ENCODE results near the gene PDE6A. TPM values are rescaled to one million over a fixed set of nuclear protein-coding genes. Genes with fewer than 3 reads are reported as not detected.
A peak's percentile ranks its signal among the peaks of the same experiment; 100 is the strongest.

PDE6A gene
- total and polyA plus RNA-seq, 2 donors (not counting 3 experiments of a cell fraction or from before 2014, with no cell fraction given), result not detected

- Histone ChIP-seq H3K4me2 (ENCODE audit: insufficient read depth, low read length) (peak within 1 kb of the TSS; percentile 79), H3K27me3 (ENCODE audit: control insufficient read depth in 2 of 2, insufficient read depth in 2 of 2, low read length in 2 of 2) (no peaks in the 10 kb centered on the region), H4K20me1 (replicated peaks; ENCODE audit: control insufficient read depth, extremely low read depth, insufficient read depth, low read length) (no peaks in the 10 kb centered on the region), H3K4me1 (ENCODE audit: control insufficient read depth, extremely low read depth, insufficient read depth, low read length) (peaks cover 21% of the 10 kb centered on the region), H3K9me1 (replicated peaks; ENCODE audit: control insufficient read depth, extremely low read depth, insufficient read depth, low read length) (no peaks in the 10 kb centered on the region), H3K36me3 (ENCODE audit: control insufficient read depth in 2 of 2, extremely low read depth in 1 of 2, insufficient read depth in 2 of 2, low read length in 2 of 2) (no peaks in the 10 kb centered on the region), H3K9ac (replicated peaks; ENCODE audit: extremely low read depth, insufficient read depth, low read length) (peak within 1 kb of the TSS; percentile 72), H2AFZ (ENCODE audit: low read depth, low read length) (peak within 1 kb of the TSS; percentile 96), H3K4me3 (replicated peaks in 1 of 3; ENCODE audit: insufficient read depth in 1 of 3, low read depth in 1 of 3, low read length in 3 of 3) (peak within 1 kb of the TSS; percentile 71 to 76 (median 74)), H3K79me2 (ENCODE audit: control insufficient read depth, insufficient read depth, low read length) (no peaks in the 10 kb centered on the region), H3K27ac (ENCODE audit: insufficient read depth, low read depth, low read length) (peak within 1 kb of the TSS; percentile 85), H3K9me3 (replicated peaks; ENCODE audit: control insufficient read depth, insufficient read depth, low read length) (no peaks in the 10 kb centered on the region)
- intact Hi-C loops (cut with micrococcal nuclease), result loop anchor here (1.0 to 2.0 kb wide), 2 partner anchors 58 to 323 kb away; no protein-coding TSS in a partner anchor
- dilution Hi-C loops (cut with MboI; ENCODE audit: extremely low pct_ligation_motif_present, low sequenced_read_pairs), result no loop called here
- CTCF ChIA-PET, result interaction anchor here (1.2 to 13.6 kb wide), 18 partner anchors 12 to 324 kb away, joined by 3 to 421 read pairs (median 6); no protein-coding TSS in a partner anchor
- no TSS peak for BruUV-seq (replicated peaks)
- no peak for TF ChIP-seq MYC (IDR thresholded peaks at IDR 0.05; ENCODE audit: low read depth, low read length)
- no peak for TF ChIP-seq EZH2 (IDR thresholded peaks at IDR 0.05; ENCODE audit: borderline replicate concordance, low read depth, low read length, severe bottlenecking)
- TF ChIP-seq POLR2A (IDR thresholded peaks at IDR 0.05; ENCODE audit: low read depth, low read length), result peak; percentile 88
- peak; percentile 94 for TF ChIP-seq MAX (IDR thresholded peaks at IDR 0.05; ENCODE audit: insufficient read depth, insufficient read length)
- TF ChIP-seq POLR2AphosphoS5 (IDR thresholded peaks at IDR 0.05; ENCODE audit: insufficient read depth, low read depth, low read length), result peak; percentile 96
- no peak for TF ChIP-seq CTCF (IDR thresholded peaks at IDR 0.05; ENCODE audit: extremely low read depth in 1 of 2, insufficient read depth in 1 of 2, low read depth in 1 of 2, low read length in 2 of 2)
- FAIRE-seq, result peak; percentile 95
- DNase-seq (ENCODE audit: low read depth, low spot score), result peak; percentile 98
- POLR2A ChIA-PET, result interaction anchor here (1.0 kb wide), 1 partner anchor 25 kb away, joined by 5 read pairs; no protein-coding TSS in a partner anchor
Measured at GRCh38 chr5:149960272-149961185, 15.9 kb upstream of the PDE6A start, which contains the start of gene SLC26A2. Gene SLC26A2 (plus strand): TSS chr5:149960758. CDS start chr5:149977653, 16,895 bp downstream.
